WTC11 (cell line): Measurements from ENCODE around the gene LAMA1.

Source experiments
- ATF2 ChIP-seq: sonication (generic); formaldehyde crosslinking; IDR thresholded peaks from 2 replicates; pipeline ENCODE4 v1.8.1; 2022; ENCODE audit warnings: low read depth, missing genetic modification reagents, borderline replicate concordance
- CTCF ChIP-seq: fragments of 200-600 bp; IDR thresholded peaks from 2 replicates; pipeline ENCODE4 v1.8.0; 2022; ENCODE audit warnings: antibody characterized with exemption
- FOXJ3 ChIP-seq: sonication (generic); formaldehyde crosslinking; IDR thresholded peaks from 2 replicates; pipeline ENCODE4 v1.9.0; 2021; ENCODE audit warnings: missing genetic modification reagents, mild to moderate bottlenecking, borderline replicate concordance
- HMGXB4 ChIP-seq: sonication (generic); formaldehyde crosslinking; IDR thresholded peaks from 2 replicates; pipeline ENCODE4 v1.8.1; 2023; ENCODE audit warnings: mild to moderate bottlenecking, moderate library complexity, missing genetic modification reagents
- USF2 ChIP-seq: sonication (generic); formaldehyde crosslinking; IDR thresholded peaks from 2 replicates; pipeline ENCODE4 v1.8.1; 2023; ENCODE audit warnings: mild to moderate bottlenecking, missing genetic modification reagents, moderate library complexity
- ZBTB21 ChIP-seq: sonication (generic); formaldehyde crosslinking; IDR thresholded peaks from 2 replicates; pipeline ENCODE4 v1.8.1; 2023; ENCODE audit warnings: mild to moderate bottlenecking, missing genetic modification reagents, borderline replicate concordance
- ZNF512 ChIP-seq: sonication (generic); formaldehyde crosslinking; IDR thresholded peaks from 2 replicates; pipeline ENCODE4 v1.8.1; 2022; ENCODE audit warnings: missing genetic modification reagents, borderline replicate concordance

- TF ChIP-seq CTCF = no peak
- TF ChIP-seq USF2 (CRISPR knock-in tag) = no peak
- TF ChIP-seq ZBTB21 (CRISPR knock-in tag) = no peak
- TF ChIP-seq ATF2 = no peak
- TF ChIP-seq ZNF512 (CRISPR knock-in tag) = no peak
- TF ChIP-seq FOXJ3 (CRISPR knock-in tag) = no peak
- no peak for TF ChIP-seq HMGXB4 (CRISPR knock-in tag)
Measured at GRCh38 chr18:7002107-7002506, 115.5 kb downstream of the LAMA1 start.
